ENCODE results near the gene OSBPL1A.

The OSBPL1A gene

GRCh38 chr18:24112874-24113615, 284.6 kb downstream of the OSBPL1A start:
- no peak for DNase-seq

- no peak for DNase-seq
These were observed 285.2 kb downstream of the OSBPL1A start for GRCh38 chr18:24112464-24112863.
